Transverse colon (tissue), 3 donors: ENCODE measurements around the gene RASSF3.

Experiments used
- CTCF ChIP-seq, 5 experiments: fragments of 200-600 bp in 3 of 5; fragments of 450-650 bp in 2 of 5; sonication (generic) in 3 of 5; IDR thresholded peaks; 1 replicate in 2 of 5; 2 replicates in 3 of 5; pipeline ENCODE4 v1.5.1; 2016 to 2017; ENCODE audit warnings: antibody characterized with exemption in 5 of 5, inconsistent platforms in 3 of 5, mild to moderate bottlenecking in 2 of 5, moderate library complexity in 1 of 5
- EP300 ChIP-seq: sonication (generic); formaldehyde crosslinking; IDR thresholded peaks from one replicate; pipeline ENCODE4 v1.6.1; 2017; ENCODE audit warnings: antibody characterized with exemption, low read depth

GRCh38 chr12:64665514-64665913 lies 55.2 kb downstream of the RASSF3 start:
- TF ChIP-seq CTCF (IDR thresholded peaks at IDR 0.05) = no peak
- TF ChIP-seq EP300 = no peak
